K562 (cell line): ENCODE data around the gene STX1B. TPM values are rescaled to one million over a fixed set of nuclear protein-coding genes. Genes with fewer than 3 reads are reported as not detected.

Experiments
- ATF6 ChIP-seq: sonication (generic); formaldehyde crosslinking; IDR thresholded peaks from 2 replicates; pipeline ENCODE4 v1.4.0; 2020; ENCODE audit warnings: mild to moderate bottlenecking, missing genetic modification reagents
- CAMTA2 ChIP-seq: fragments of 250-450 bp; sonication (Bioruptor Pico); conservative IDR thresholded peaks from 2 replicates; pipeline ENCODE4 v1.5.1; 2022
- E2F6 ChIP-seq, 2 experiments: IDR thresholded peaks; 2 replicates each; pipeline ENCODE4 v1.6.1; 2011; ENCODE audit warnings: borderline replicate concordance in 1 of 2, control low read depth in 1 of 2, low read depth in 1 of 2, low read length in 1 of 2, mild to moderate bottlenecking in 1 of 2, mixed read lengths in 1 of 2, moderate library complexity in 1 of 2; ENCODE audit not compliant: insufficient read depth in 1 of 2, insufficient read length in 1 of 2, poor library complexity in 1 of 2, severe bottlenecking in 1 of 2; ENCODE audit errors: extremely low read depth in 1 of 2
- ERF ChIP-seq: fragments of 450-650 bp; formaldehyde crosslinking; IDR thresholded peaks from 2 replicates; pipeline ENCODE4 v1.4.0; 2020; ENCODE audit warnings: mild to moderate bottlenecking, mixed read lengths
- FOXJ2 ChIP-seq: fragments of 200-800 bp; sonication (Bioruptor generic); IDR thresholded peaks from 2 replicates; pipeline ENCODE4 v1.6.1; 2016; ENCODE audit warnings: missing genetic modification characterization, missing compliant biosample characterization
- FOXJ3 ChIP-seq: sonication (generic); formaldehyde crosslinking; IDR thresholded peaks from 2 replicates; pipeline ENCODE4 v1.4.0; 2020; ENCODE audit warnings: mild to moderate bottlenecking, missing genetic modification reagents
- PHF21A ChIP-seq: fragments of 450-650 bp; IDR thresholded peaks from 2 replicates; pipeline ENCODE4 v1.6.1; 2017; ENCODE audit warnings: low read depth, borderline replicate concordance
- POLR2B ChIP-seq: fragments of 450-650 bp; IDR thresholded peaks from 2 replicates; pipeline ENCODE4 v1.6.1; 2018; ENCODE audit warnings: low read depth; ENCODE audit not compliant: partially characterized antibody
- PURB ChIP-seq: sonication (generic); formaldehyde crosslinking; IDR thresholded peaks from 2 replicates; pipeline ENCODE4 v1.9.0; 2021; ENCODE audit warnings: low read depth, mild to moderate bottlenecking, missing genetic modification reagents
- PYGO2 ChIP-seq: fragments of 450-650 bp; IDR thresholded peaks from 2 replicates; pipeline ENCODE4 v1.6.1; 2016; ENCODE audit warnings: mild to moderate bottlenecking, missing genetic modification characterization, moderate library complexity, missing compliant biosample characterization
- RAD21 ChIP-seq, 2 experiments: fragments of 250-450 bp in 1 of 2; fragments of 450-650 bp in 1 of 2; sonication (Bioruptor Pico) in 1 of 2; formaldehyde crosslinking in 1 of 2; IDR thresholded peaks in 1 of 2; conservative IDR thresholded peaks in 1 of 2; 2 replicates each; pipeline versions ENCODE4 v1.4.0 to v1.8.0; 2020 to 2022; ENCODE audit warnings: mild to moderate bottlenecking in 2 of 2, moderate library complexity in 1 of 2
- RBM22 ChIP-seq: fragments of 200-400 bp; formaldehyde crosslinking; IDR thresholded peaks from 2 replicates; pipeline ENCODE4 v1.6.1; 2018; ENCODE audit warnings: low read length, low read depth; ENCODE audit not compliant: poor library complexity, severe bottlenecking
- RHOXF2B ChIP-seq: fragments of 250-450 bp; sonication (Bioruptor Pico); conservative IDR thresholded peaks from 2 replicates; pipeline ENCODE4 v1.5.1; 2021
- SIN3B ChIP-seq: fragments of 450-650 bp; IDR thresholded peaks from 2 replicates; pipeline ENCODE4 v1.6.1; 2017; ENCODE audit warnings: low read depth, mild to moderate bottlenecking, moderate library complexity
- TAF1 ChIP-seq: IDR thresholded peaks from 2 replicates; pipeline ENCODE4 v1.6.1; 2011; ENCODE audit warnings: mild to moderate bottlenecking, low read length, moderate library complexity; ENCODE audit not compliant: insufficient read depth, control insufficient read depth, severe bottlenecking; ENCODE audit errors: extremely low read depth
- TARDBP ChIP-seq: fragments of 450-650 bp; IDR thresholded peaks from 2 replicates; pipeline ENCODE4 v1.6.1; 2016
- XRCC3 ChIP-seq: fragments of 450-650 bp; IDR thresholded peaks from 2 replicates; pipeline ENCODE4 v1.6.1; 2017; ENCODE audit warnings: mild to moderate bottlenecking, moderate library complexity
- ZKSCAN8 ChIP-seq: fragments of 200-800 bp; sonication (Bioruptor generic); IDR thresholded peaks from 2 replicates; pipeline ENCODE4 v1.6.1; 2016; ENCODE audit warnings: missing genetic modification characterization, missing compliant biosample characterization
- ZNF239 ChIP-seq: fragments of 250-450 bp; sonication (Bioruptor Pico); IDR thresholded peaks from 2 replicates; pipeline ENCODE4 v1.4.0; 2020; ENCODE audit warnings: mild to moderate bottlenecking
- ZNF24 ChIP-seq: fragments of 450-650 bp; IDR thresholded peaks from 2 replicates; pipeline ENCODE4 v1.6.1; 2016
- ZNF282 ChIP-seq: sonication (generic); formaldehyde crosslinking; IDR thresholded peaks from 2 replicates; pipeline ENCODE4 v1.8.1; 2023; ENCODE audit warnings: missing genetic modification reagents
- ZNF445 ChIP-seq: fragments of 250-450 bp; sonication (Bioruptor Pico); IDR thresholded peaks from 2 replicates; pipeline ENCODE4 v1.4.0; 2020; ENCODE audit warnings: low read depth, mild to moderate bottlenecking, moderate library complexity
- ZNF740 ChIP-seq, 3 experiments: fragments of 200-800 bp in 1 of 3; sonication (Bioruptor generic) in 1 of 3; sonication (generic) in 1 of 3; formaldehyde crosslinking in 1 of 3; IDR thresholded peaks; 2 replicates each; pipeline versions ENCODE4 v1.6.1 to v1.8.0; 2016 to 2022; ENCODE audit warnings: mild to moderate bottlenecking in 2 of 3, missing compliant biosample characterization in 2 of 3, missing genetic modification characterization in 2 of 3, missing genetic modification reagents in 1 of 3
- ZNF764 ChIP-seq: fragments of 250-450 bp; sonication (Bioruptor Pico); IDR thresholded peaks from 2 replicates; pipeline ENCODE4 v1.4.0; 2020; ENCODE audit warnings: low read depth, mild to moderate bottlenecking, moderate library complexity
- ZSCAN29 ChIP-seq: fragments of 450-650 bp; IDR thresholded peaks from 2 replicates; pipeline ENCODE4 v1.6.1; 2017
- polyA plus RNA-seq, 8 experiments: library from polyadenylated mRNA; depleted of rRNA in 4 of 8; stranded (reverse) in 5 of 8; unstranded in 3 of 8; fragments of >200 nt; fragmentation: Nextera tagmentation in 2 of 8; fragmentation: Illumina TruSeq in 1 of 8; extraction: Ambion mirVana in 2 of 8; extraction: Trizol in 1 of 8; gene quantifications; 2 replicates each; pipeline versions ENCODE4 v1.2.1 to v1.2.3, GENCODE V29; 2011 to 2014; ENCODE audit warnings: inconsistent platforms in 1 of 8, missing spikeins in 1 of 8
- total RNA-seq, 7 experiments: library from RNA; depleted of rRNA in 6 of 7; stranded (reverse); fragments of >200 nt in 6 of 7; fragmentation: Illumina TruSeq in 2 of 7; extraction: Trizol in 2 of 7; gene quantifications; 2 replicates each; pipeline versions ENCODE4 v1.2.1 to v1.2.3, GENCODE V29; 2011 to 2021; ENCODE audit warnings: low replicate concordance in 1 of 7

STX1B gene
- total and polyA plus RNA-seq, 9 of the 15 experiments (the other 6 are each of a cell fraction or from before 2014, with no cell fraction given) = 0.07 to 2.5 (median 0.86) TPM

- peak; percentile 95 for TF ChIP-seq ZNF740 (CRISPR knock-in tag; IDR thresholded peaks at IDR 0.05)
- peak in 1 of 2 experiments; percentile 75; a peak in 2 of 4 replicates for TF ChIP-seq ZNF740 (tag; IDR thresholded peaks at IDR 0.05)
- no peak for TF ChIP-seq PYGO2
- no peak for TF ChIP-seq RBM22
- no peak for TF ChIP-seq POLR2B
- TF ChIP-seq ZNF445 (CRISPR knock-in tag) = no peak
- no peak for TF ChIP-seq PHF21A
- no peak for TF ChIP-seq ZNF764 (CRISPR knock-in tag)
- no peak for TF ChIP-seq PURB (CRISPR knock-in tag)
- TF ChIP-seq ERF = peak; percentile 22; the same call in 1 of the 2 replicates
- TF ChIP-seq FOXJ2 = no peak
- TF ChIP-seq XRCC3 = no peak
- no peak for TF ChIP-seq CAMTA2 (CRISPR knock-in tag)
- no peak for TF ChIP-seq ZNF282
- no peak for TF ChIP-seq TAF1
- peak; percentile 78 to 83 for TF ChIP-seq RAD21 (CRISPR knock-in tag; conservative IDR thresholded peaks at IDR 0.05 in 1 of 2, IDR thresholded peaks at IDR 0.05 in 1 of 2)
- peak in 1 of 2 experiments; percentile 49 for TF ChIP-seq E2F6 (IDR thresholded peaks at IDR 0.05; ENCODE audit: borderline replicate concordance in 1 of 2, extremely low read depth in 1 of 2, insufficient read depth in 1 of 2, insufficient read length in 1 of 2, low read depth in 1 of 2, low read length in 1 of 2, poor library complexity in 1 of 2, severe bottlenecking in 1 of 2)
- TF ChIP-seq ZSCAN29 = no peak
- TF ChIP-seq FOXJ3 = no peak
- no peak for TF ChIP-seq SIN3B
- TF ChIP-seq TARDBP = no peak
- no peak for TF ChIP-seq ZNF24
- TF ChIP-seq ZKSCAN8 (CRISPR knock-in tag) = no peak
- no peak for TF ChIP-seq RHOXF2B
- no peak for TF ChIP-seq ATF6 (CRISPR knock-in tag)
- no peak for TF ChIP-seq ZNF239 (CRISPR knock-in tag)
Measured at GRCh38 chr16:30941600-30942425, 68.6 kb downstream of the STX1B start (continued).
